HCT116 (cell line): Measurements from ENCODE around the gene ZNF592. TPM values are rescaled to one million over a fixed set of nuclear protein-coding genes. Genes with fewer than 3 reads are reported as not detected.

ENCODE experiments used
- ATAC-seq: fragments of 200-7000 bp; cut with Tn5 transposase; 2 replicates; pipeline ENCODE4 v1.9.1; 2020; ENCODE audit warnings: mild to moderate bottlenecking, moderate library complexity
- BruUV-seq: library from RNA; stranded (reverse); fragments of 400-500 nt; replicated peaks from 2 replicates; lab custom pipeline; 2021; lab: Mats Ljungman, UMichigan
- CTCF ChIA-PET: fragments of 300-600 bp; sonication (Branson Sonifier 250); formaldehyde crosslinking; loops from one replicate; lab custom pipeline; 2021; ENCODE audit warnings: antibody characterized with exemption; lab: Charles Lee
- POLR2A ChIA-PET: fragments of 300-600, 350-600 bp; sonication (Branson Sonifier 250); formaldehyde crosslinking; loops from one replicate; lab custom pipeline; 2021; ENCODE audit warnings: antibody characterized with exemption; lab: Charles Lee
- RAD21 ChIA-PET, 2 experiments: fragments of 300-600 bp; sonication (Branson Sonifier 250); formaldehyde crosslinking; loops; one replicate each; lab custom pipeline; 2023; ENCODE audit warnings: low total read pairs in 2 of 2; ENCODE audit not compliant: uncharacterized antibody in 2 of 2, unreplicated experiment in 2 of 2, low non-redundant PET in 1 of 2; lab: Charles Lee
- DNase-seq: peaks from one replicate; pipeline ENCODE4 v3.0.0-alpha.2; 2010; ENCODE audit warnings: low read depth, low spot score
- H2AFZ ChIP-seq: fragments of 200-600 bp; shearing (Covaris generic), sonication (generic); 2 replicates; pipeline ENCODE4 v1.6.1; 2017; ENCODE audit warnings: low read depth, mixed run types, mixed read lengths, antibody characterized with exemption, low read length; ENCODE audit not compliant: poor library complexity, severe bottlenecking
- H3K27ac ChIP-seq: 2 replicates; pipeline ENCODE4 v1.5.1; 2012; ENCODE audit warnings: low read depth, low read length
- H3K27me3 ChIP-seq: fragments of 200-600 bp; sonication (generic); 2 replicates; pipeline ENCODE4 v1.6.1; 2016; ENCODE audit warnings: mixed run types, low read length, mixed read lengths; ENCODE audit not compliant: insufficient read depth
- H3K36me3 ChIP-seq, 2 experiments: fragments of 200-500 bp in 1 of 2; fragments of 200-600 bp in 1 of 2; sonication (Bioruptor generic) in 1 of 2; sonication (generic) in 1 of 2; 2 replicates each; pipeline versions ENCODE4 v1.5.1 to v1.6.1; 2014 to 2016; ENCODE audit warnings: low read length in 2 of 2, inconsistent platforms in 1 of 2, mixed read lengths in 1 of 2, mixed run types in 1 of 2; ENCODE audit not compliant: insufficient read depth in 2 of 2, control insufficient read depth in 1 of 2
- H3K4me1 ChIP-seq, 2 experiments: fragments of 200-600 bp in 1 of 2; sonication (generic) in 1 of 2; 2 replicates each; pipeline versions ENCODE4 v1.5.1 to v1.6.1; 2012 to 2017; ENCODE audit warnings: low read length in 2 of 2, inconsistent platforms in 1 of 2, mild to moderate bottlenecking in 1 of 2, mixed read lengths in 1 of 2, mixed run types in 1 of 2, moderate library complexity in 1 of 2; ENCODE audit not compliant: insufficient read depth in 2 of 2, control insufficient read depth in 1 of 2
- H3K4me2 ChIP-seq: fragments of 200-600 bp; sonication (generic); 2 replicates; pipeline ENCODE4 v1.6.1; 2017; ENCODE audit warnings: mixed run types, low read length, mixed read lengths
- H3K4me3 ChIP-seq, 2 experiments: fragments of 200-600 bp in 1 of 2; sonication (generic) in 1 of 2; replicated peaks in 1 of 2; 2 replicates each; pipeline ENCODE4 v1.5.1; 2011 to 2016; ENCODE audit warnings: low read length in 2 of 2, control low read depth in 1 of 2, low read depth in 1 of 2, mild to moderate bottlenecking in 1 of 2, mixed read lengths in 1 of 2, mixed run types in 1 of 2
- H3K79me2 ChIP-seq: fragments of 200-600 bp; sonication (generic); 2 replicates; pipeline ENCODE4 v1.6.1; 2017; ENCODE audit warnings: mild to moderate bottlenecking, mixed run types, low read length, moderate library complexity, mixed read lengths; ENCODE audit not compliant: insufficient read depth
- H3K9ac ChIP-seq: fragments of 200-600 bp; sonication (generic); 2 replicates; pipeline ENCODE4 v1.6.1; 2016; ENCODE audit warnings: low read length, mixed read lengths
- H3K9me2 ChIP-seq: fragments of 200-600 bp; sonication (generic), shearing (Covaris generic); 2 replicates; pipeline ENCODE4 v1.6.1; 2017; ENCODE audit warnings: mixed run types, mild to moderate bottlenecking, moderate library complexity; ENCODE audit not compliant: insufficient read depth
- H3K9me3 ChIP-seq, 2 experiments: fragments of 200-500 bp in 1 of 2; fragments of 200-600 bp in 1 of 2; sonication (Bioruptor generic) in 1 of 2; sonication (generic) in 1 of 2; 2 replicates each; pipeline ENCODE4 v1.6.1; 2014 to 2017; ENCODE audit warnings: low read length in 2 of 2, mixed read lengths in 2 of 2, inconsistent platforms in 1 of 2, low read depth in 1 of 2, mild to moderate bottlenecking in 1 of 2, mixed run types in 1 of 2, moderate library complexity in 1 of 2; ENCODE audit not compliant: control insufficient read depth in 1 of 2, insufficient read depth in 1 of 2
- H4K20me1 ChIP-seq: fragments of 200-600 bp; sonication (generic), shearing (Covaris generic); 2 replicates; pipeline ENCODE4 v1.6.1; 2017; ENCODE audit warnings: mixed run types, mild to moderate bottlenecking, moderate library complexity; ENCODE audit not compliant: insufficient read depth
- CBX3 ChIP-seq: IDR thresholded peaks from 2 replicates; pipeline ENCODE4 v1.6.1; 2012; ENCODE audit warnings: low read depth
- CEBPB ChIP-seq: IDR thresholded peaks from 2 replicates; pipeline ENCODE4 v1.6.1; 2012; ENCODE audit warnings: low read depth
- EGR1 ChIP-seq: IDR thresholded peaks from 2 replicates; pipeline ENCODE4 v1.6.1; 2012; ENCODE audit warnings: low read depth
- ELF1 ChIP-seq: IDR thresholded peaks from 2 replicates; pipeline ENCODE4 v1.6.1; 2012; ENCODE audit warnings: low read depth, borderline replicate concordance
- EZH2 ChIP-seq: fragments of 200-600 bp; sonication (generic); IDR thresholded peaks from 2 replicates; pipeline ENCODE4 v1.6.1; 2017; ENCODE audit warnings: antibody characterized with exemption, mixed run types
- EZH2phosphoT487 ChIP-seq: fragments of 200-600 bp; IDR thresholded peaks from 2 replicates; pipeline ENCODE4 v1.6.1; 2018; ENCODE audit warnings: antibody characterized with exemption, borderline replicate concordance
- FOSL1 ChIP-seq: IDR thresholded peaks from 2 replicates; pipeline ENCODE4 v1.6.1; 2012; ENCODE audit warnings: low read depth
- JUND ChIP-seq: IDR thresholded peaks from 2 replicates; pipeline ENCODE4 v1.6.1; 2012
- POLR2AphosphoS5 ChIP-seq: IDR thresholded peaks from 2 replicates; pipeline ENCODE4 v1.6.1; 2011; ENCODE audit warnings: mild to moderate bottlenecking, low read depth, low read length, moderate library complexity
- RAD21 ChIP-seq: IDR thresholded peaks from 2 replicates; pipeline ENCODE4 v1.6.1; 2012; ENCODE audit warnings: low read depth, mild to moderate bottlenecking
- SIN3A ChIP-seq: IDR thresholded peaks from 2 replicates; pipeline ENCODE4 v1.6.1; 2012; ENCODE audit warnings: low read depth
- SP1 ChIP-seq: IDR thresholded peaks from 2 replicates; pipeline ENCODE4 v1.6.1; 2012; ENCODE audit warnings: low read depth
- TCF7L2 ChIP-seq: IDR thresholded peaks from 2 replicates; pipeline ENCODE4 v1.7.0; 2011; ENCODE audit warnings: borderline replicate concordance, inconsistent platforms; ENCODE audit not compliant: insufficient read depth, insufficient read length; ENCODE audit errors: extremely low read depth
- YY1 ChIP-seq: IDR thresholded peaks from 2 replicates; pipeline ENCODE4 v1.6.1; 2011; ENCODE audit warnings: low read length, low read depth, moderate library complexity, mild to moderate bottlenecking; ENCODE audit not compliant: insufficient replicate concordance; ENCODE audit errors: extremely low read depth
- ZNF274 ChIP-seq: fragments of 200-500 bp; sonication (Bioruptor generic); IDR thresholded peaks from 2 replicates; pipeline ENCODE4 v1.6.1; 2014; ENCODE audit warnings: mild to moderate bottlenecking, low read depth, low read length, inconsistent platforms
- intact Hi-C: fragments of 100-400 bp; cut with micrococcal nuclease; formaldehyde crosslinking; loops from 2 replicates; pipeline ENCODE4 v1.10.0; 2022
- total RNA-seq: library from RNA; stranded (reverse); gene quantifications from one replicate; pipeline ENCODE4 v1.2.1, GENCODE V29; 2021; ENCODE audit not compliant: unreplicated experiment
- TF ChIP-seq, protein P1 (sequence below): IDR thresholded peaks from 2 replicates; pipeline ENCODE4 v1.6.1; 2012
- TF ChIP-seq, protein P2 (sequence below), 3 experiments: fragments of 200-600 bp in 1 of 3; sonication (generic) in 1 of 3; IDR thresholded peaks in 2 of 3; conservative IDR thresholded peaks in 1 of 3; 2 replicates each; pipeline ENCODE4 v1.5.1; 2012 to 2017; ENCODE audit warnings: low read depth in 2 of 3, low read length in 2 of 3, antibody characterized with exemption in 1 of 3, borderline replicate concordance in 1 of 3, control low read depth in 1 of 3, mild to moderate bottlenecking in 1 of 3, mixed read lengths in 1 of 3, mixed run types in 1 of 3, moderate library complexity in 1 of 3; ENCODE audit not compliant: insufficient read depth in 1 of 3
- TF ChIP-seq, protein P3 (sequence below): IDR thresholded peaks from 2 replicates; pipeline ENCODE4 v1.6.1; 2012
- TF ChIP-seq, protein P4 (sequence below): IDR thresholded peaks from 2 replicates; pipeline ENCODE4 v1.6.1; 2011; ENCODE audit warnings: mild to moderate bottlenecking, low read length, moderate library complexity; ENCODE audit not compliant: insufficient replicate concordance; ENCODE audit errors: extremely low read depth

The ZNF592 gene
- total RNA-seq, 1 experiment from 2014 or later: 26.4 TPM

DNA sequence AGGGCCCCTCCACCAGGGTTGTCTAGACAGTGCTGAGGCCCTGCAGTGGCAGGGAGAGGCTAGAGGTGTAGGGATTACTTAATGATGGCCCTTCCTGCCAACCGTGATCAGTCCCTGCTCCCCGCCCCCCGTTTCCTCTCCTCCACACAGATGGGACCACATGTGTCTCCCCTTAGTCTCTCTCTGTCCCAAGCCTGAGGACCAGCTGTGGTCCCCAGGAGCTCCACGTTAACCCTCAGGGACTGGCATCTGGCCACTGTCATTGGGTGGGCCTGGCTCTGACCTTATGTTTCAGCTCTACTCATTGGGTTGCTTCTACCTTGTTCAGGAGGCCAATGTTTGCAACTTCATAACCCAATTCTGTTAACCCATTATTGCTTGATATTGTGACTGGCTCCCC, 62.8 kb downstream of the ZNF592 start (continued):
- TF ChIP-seq EZH2phosphoT487 (no peak), EZH2 (no peak), SP1 (no peak)
- TF ChIP-seq, protein P1, sequence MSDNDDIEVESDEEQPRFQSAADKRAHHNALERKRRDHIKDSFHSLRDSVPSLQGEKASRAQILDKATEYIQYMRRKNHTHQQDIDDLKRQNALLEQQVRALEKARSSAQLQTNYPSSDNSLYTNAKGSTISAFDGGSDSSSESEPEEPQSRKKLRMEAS: no peak
- TF ChIP-seq, protein P2, sequence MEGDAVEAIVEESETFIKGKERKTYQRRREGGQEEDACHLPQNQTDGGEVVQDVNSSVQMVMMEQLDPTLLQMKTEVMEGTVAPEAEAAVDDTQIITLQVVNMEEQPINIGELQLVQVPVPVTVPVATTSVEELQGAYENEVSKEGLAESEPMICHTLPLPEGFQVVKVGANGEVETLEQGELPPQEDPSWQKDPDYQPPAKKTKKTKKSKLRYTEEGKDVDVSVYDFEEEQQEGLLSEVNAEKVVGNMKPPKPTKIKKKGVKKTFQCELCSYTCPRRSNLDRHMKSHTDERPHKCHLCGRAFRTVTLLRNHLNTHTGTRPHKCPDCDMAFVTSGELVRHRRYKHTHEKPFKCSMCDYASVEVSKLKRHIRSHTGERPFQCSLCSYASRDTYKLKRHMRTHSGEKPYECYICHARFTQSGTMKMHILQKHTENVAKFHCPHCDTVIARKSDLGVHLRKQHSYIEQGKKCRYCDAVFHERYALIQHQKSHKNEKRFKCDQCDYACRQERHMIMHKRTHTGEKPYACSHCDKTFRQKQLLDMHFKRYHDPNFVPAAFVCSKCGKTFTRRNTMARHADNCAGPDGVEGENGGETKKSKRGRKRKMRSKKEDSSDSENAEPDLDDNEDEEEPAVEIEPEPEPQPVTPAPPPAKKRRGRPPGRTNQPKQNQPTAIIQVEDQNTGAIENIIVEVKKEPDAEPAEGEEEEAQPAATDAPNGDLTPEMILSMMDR (IDR thresholded peaks at IDR 0.05 in 2 of 3, conservative IDR thresholded peaks at IDR 0.05 in 1 of 3; ENCODE audit: borderline replicate concordance in 1 of 3, insufficient read depth in 1 of 3, low read depth in 2 of 3, low read length in 2 of 3): no peak

DNA sequence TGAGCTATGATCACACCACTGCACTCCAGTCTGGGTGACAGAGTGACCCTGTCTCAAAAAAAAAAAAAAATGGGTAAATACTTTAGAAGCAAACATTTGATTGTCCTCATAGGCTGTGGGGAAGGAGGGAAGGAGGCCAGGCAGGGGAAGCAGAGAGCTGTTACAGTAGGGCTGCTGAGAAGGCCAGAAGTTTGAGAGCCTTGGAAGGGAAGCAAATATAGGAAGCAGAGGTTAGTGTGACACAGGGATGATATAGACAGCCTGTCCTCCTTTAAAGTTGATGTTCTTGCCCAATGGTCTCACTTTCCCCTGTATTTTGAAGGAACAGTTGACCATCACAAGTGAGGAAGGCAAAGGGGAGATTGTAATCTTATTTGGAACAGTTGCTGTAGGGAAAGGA, 63.4 kb downstream of the ZNF592 start:
- Histone ChIP-seq H3K4me3 (no peak overlapping the region), H3K4me1 (no peaks in the 10 kb centered on the region), H3K9ac (no peak overlapping the region), H3K9me2 (no peaks in the 10 kb centered on the region), H2AFZ (no peak overlapping the region), H4K20me1 (no peaks in the 10 kb centered on the region), H3K27ac (no peak overlapping the region), H3K9me3 (no peaks in the 10 kb centered on the region), H3K79me2 (no peaks in the 10 kb centered on the region), H3K36me3 (no peaks in the 10 kb centered on the region), H3K4me2 (no peak overlapping the region), H3K27me3 (no peaks in the 10 kb centered on the region)
- DNase-seq: no peak
- CTCF ChIA-PET: no interaction called here
- POLR2A ChIA-PET: no interaction called here
- BruUV-seq: no TSS peak
- RAD21 ChIA-PET: no interaction called here
- TF ChIP-seq JUND: no peak
- TF ChIP-seq POLR2AphosphoS5: no peak
- TF ChIP-seq, protein P2 (IDR thresholded peaks at IDR 0.05 in 2 of 3, conservative IDR thresholded peaks at IDR 0.05 in 1 of 3; ENCODE audit: borderline replicate concordance in 1 of 3, insufficient read depth in 1 of 3, low read depth in 2 of 3, low read length in 2 of 3): no peak
- no peak for TF ChIP-seq ZNF274
- TF ChIP-seq FOSL1: no peak
- TF ChIP-seq CEBPB: no peak
- TF ChIP-seq RAD21: no peak
- TF ChIP-seq, protein P3, sequence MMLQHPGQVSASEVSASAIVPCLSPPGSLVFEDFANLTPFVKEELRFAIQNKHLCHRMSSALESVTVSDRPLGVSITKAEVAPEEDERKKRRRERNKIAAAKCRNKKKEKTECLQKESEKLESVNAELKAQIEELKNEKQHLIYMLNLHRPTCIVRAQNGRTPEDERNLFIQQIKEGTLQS: no peak
- TF ChIP-seq CBX3: no peak
- TF ChIP-seq YY1: no peak
- TF ChIP-seq, protein P1: no peak
- TF ChIP-seq TCF7L2: no peak
- TF ChIP-seq SIN3A: no peak
- TF ChIP-seq EZH2: no peak
- TF ChIP-seq, protein P4, sequence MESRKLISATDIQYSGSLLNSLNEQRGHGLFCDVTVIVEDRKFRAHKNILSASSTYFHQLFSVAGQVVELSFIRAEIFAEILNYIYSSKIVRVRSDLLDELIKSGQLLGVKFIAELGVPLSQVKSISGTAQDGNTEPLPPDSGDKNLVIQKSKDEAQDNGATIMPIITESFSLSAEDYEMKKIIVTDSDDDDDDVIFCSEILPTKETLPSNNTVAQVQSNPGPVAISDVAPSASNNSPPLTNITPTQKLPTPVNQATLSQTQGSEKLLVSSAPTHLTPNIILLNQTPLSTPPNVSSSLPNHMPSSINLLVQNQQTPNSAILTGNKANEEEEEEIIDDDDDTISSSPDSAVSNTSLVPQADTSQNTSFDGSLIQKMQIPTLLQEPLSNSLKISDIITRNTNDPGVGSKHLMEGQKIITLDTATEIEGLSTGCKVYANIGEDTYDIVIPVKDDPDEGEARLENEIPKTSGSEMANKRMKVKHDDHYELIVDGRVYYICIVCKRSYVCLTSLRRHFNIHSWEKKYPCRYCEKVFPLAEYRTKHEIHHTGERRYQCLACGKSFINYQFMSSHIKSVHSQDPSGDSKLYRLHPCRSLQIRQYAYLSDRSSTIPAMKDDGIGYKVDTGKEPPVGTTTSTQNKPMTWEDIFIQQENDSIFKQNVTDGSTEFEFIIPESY: no peak
- TF ChIP-seq EGR1: no peak
- TF ChIP-seq ELF1: no peak
- no peak for TF ChIP-seq SP1
- intact Hi-C loops: no loop called here
- ATAC-seq: no peak
